Middle frontal gyrus (tissue), 1 donor: Measurements from ENCODE around the gene VSX1.

Experiments
- DNase-seq: peaks from one replicate; pipeline ENCODE4 v3.0.0-alpha.2; 2015; ENCODE audit warnings: low spot score; ENCODE audit errors: extremely low spot score

VSX1 gene

GRCh38 chr20:25053255-25054031, 28.5 kb downstream of the VSX1 start:
- DNase-seq = no peak

GRCh38 chr20:25052255-25053194, 29.4 kb downstream of the VSX1 start:
- DNase-seq = no peak

- no peak for DNase-seq
These were observed 30.4 kb downstream of the VSX1 start for GRCh38 chr20:25051386-25052155.

- no peak for DNase-seq
These were observed 31.2 kb downstream of the VSX1 start for GRCh38 chr20:25050501-25051350.

GRCh38 chr20:25050082-25050481, 31.9 kb downstream of the VSX1 start:
- no peak for DNase-seq

- DNase-seq = no peak
These were observed 32.5 kb downstream of the VSX1 start for GRCh38 chr20:25049261-25050060.

- no peak for DNase-seq
These were observed 33.4 kb downstream of the VSX1 start for GRCh38 chr20:25048519-25048952.

GRCh38 chr20:25047766-25048165, 34.2 kb downstream of the VSX1 start:
- DNase-seq = no peak

- no peak for DNase-seq
These were observed 34.9 kb downstream of the VSX1 start for GRCh38 chr20:25046736-25047666.

GRCh38 chr20:25046181-25046641, 35.7 kb downstream of the VSX1 start:
- DNase-seq = no peak

- no peak for DNase-seq
These were observed 36.6 kb downstream of the VSX1 start for GRCh38 chr20:25045343-25045712.

GRCh38 chr20:25044660-25045342, 37.1 kb downstream of the VSX1 start:
- DNase-seq = no peak

- DNase-seq = no peak
These were observed 37.7 kb downstream of the VSX1 start for GRCh38 chr20:25044261-25044560.

- no peak for DNase-seq
These were observed 38.3 kb downstream of the VSX1 start for GRCh38 chr20:25043499-25044260.

- DNase-seq = no peak
These were observed 39.1 kb downstream of the VSX1 start for GRCh38 chr20:25042531-25043498.

- no peak for DNase-seq
These were observed 40.0 kb downstream of the VSX1 start for GRCh38 chr20:25041813-25042530.
